HG03521 (cell line): ENCODE results near the gene DDX28.

Source experiments
- ATAC-seq: cut with Tn5 transposase; IDR thresholded peaks from one replicate; pipeline ENCODE4 v1.9.1; 2021; ENCODE audit warnings: mild to moderate bottlenecking, moderate library complexity; ENCODE audit not compliant: unreplicated experiment

Gene DDX28

DNA sequence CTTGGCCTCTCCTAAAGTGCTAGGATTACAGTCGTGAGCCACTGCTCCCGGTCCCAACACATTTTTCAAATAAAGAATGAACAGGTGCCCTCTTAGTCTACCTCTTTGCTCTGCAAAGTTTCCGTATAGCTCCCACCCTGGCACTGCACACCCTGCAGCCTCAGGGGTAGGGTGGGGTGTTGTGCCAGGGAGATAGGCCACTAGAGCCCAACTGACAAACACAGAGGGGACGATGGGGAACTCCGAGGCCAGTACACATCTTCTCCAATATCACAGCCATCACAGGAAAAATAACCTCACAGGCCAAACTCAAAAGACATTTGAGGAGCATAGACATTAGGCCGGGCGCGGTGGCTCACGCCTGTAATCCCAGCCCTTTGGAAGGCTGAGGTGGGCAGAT, 51.9 kb downstream of the DDX28 start:
- ATAC-seq: no peak
